Choroid plexus epithelial cell (primary cell): ENCODE measurements around the gene ARHGAP26.

Experiments used
- DNase-seq: peaks from one replicate; pipeline ENCODE4 v3.0.0-alpha.2; 2010; ENCODE audit warnings: low read depth
- H3K4me3 ChIP-seq: 2 replicates; pipeline ENCODE4 v1.5.1; 2011; ENCODE audit warnings: low read depth, mild to moderate bottlenecking, control low read depth, low read length, moderate library complexity
- CTCF ChIP-seq: conservative IDR thresholded peaks from 2 replicates; pipeline ENCODE4 v1.5.1; 2011; ENCODE audit warnings: low read depth, mild to moderate bottlenecking, control low read depth, inconsistent platforms, low read length, moderate library complexity

The ARHGAP26 gene

DNA sequence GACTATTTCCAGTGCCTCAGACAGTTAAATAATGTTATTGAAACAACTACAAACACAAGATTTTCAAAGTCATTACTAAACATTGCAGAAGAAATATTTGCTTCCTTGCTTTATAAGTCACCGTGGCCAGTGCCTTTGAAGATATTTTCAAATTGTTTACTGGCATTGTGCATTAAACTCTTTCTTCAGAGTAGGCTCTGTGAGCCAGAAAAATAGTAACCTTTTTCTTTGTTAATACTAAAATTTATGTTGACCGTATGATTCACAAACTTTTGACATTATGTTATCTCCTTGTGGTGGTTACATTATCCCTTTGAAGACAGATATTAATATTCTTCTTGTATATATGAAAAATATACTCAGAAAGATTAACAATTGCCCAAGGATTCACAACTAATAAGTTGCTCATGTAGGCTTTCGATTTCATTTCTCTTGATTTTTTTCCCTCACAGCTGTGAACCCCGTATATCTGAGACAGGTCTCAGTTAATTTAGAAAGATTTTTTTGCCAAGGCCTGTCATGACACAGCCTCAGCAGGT lies 493.2 kb downstream of the ARHGAP26 start:
- peak; percentile 30 for DNase-seq
- H3K4me3 ChIP-seq, result no peak overlapping the region
- TF ChIP-seq CTCF, result no peak

DNA sequence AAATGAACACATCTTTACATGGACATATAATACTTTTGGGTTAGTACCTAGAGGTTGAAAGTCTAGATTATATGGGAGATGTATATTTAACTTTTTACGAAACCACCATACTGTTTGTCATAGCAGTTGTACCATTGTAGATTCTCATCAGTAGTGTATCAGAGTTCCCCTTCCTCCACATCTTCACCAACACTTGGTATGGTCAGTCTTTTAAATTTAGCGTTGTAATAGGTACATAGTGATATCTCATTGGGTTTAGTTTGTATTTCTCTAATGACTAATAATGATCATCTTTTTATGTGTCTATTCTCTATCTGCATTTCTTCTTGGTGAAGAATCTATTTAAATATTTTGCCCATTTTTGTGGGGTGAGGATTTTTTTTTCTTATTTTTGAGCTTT lies 495.8 kb downstream of the ARHGAP26 start:
- TF ChIP-seq CTCF, result no peak
- DNase-seq, result no peak
- no peak overlapping the region for H3K4me3 ChIP-seq

DNA sequence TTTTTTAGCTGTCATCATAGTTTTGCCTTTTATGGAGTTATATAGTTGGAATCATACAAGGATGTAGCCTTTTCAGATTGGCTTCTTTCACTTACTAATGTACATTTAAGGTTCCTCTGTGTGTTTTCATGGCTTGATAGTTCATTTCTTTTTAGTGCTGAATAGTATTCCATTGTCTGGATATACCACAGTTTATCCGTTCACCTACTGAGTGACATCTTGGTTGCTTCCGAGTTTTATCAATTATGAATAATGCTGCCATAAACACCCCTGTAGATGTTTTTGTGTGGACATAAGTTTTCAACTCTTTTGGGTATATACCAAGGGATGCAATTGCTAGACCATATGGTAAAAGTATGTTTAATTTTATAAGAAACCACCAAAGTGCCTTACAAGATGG lies 497.0 kb downstream of the ARHGAP26 start:
- no peak overlapping the region for H3K4me3 ChIP-seq
- no peak for DNase-seq
- no peak for TF ChIP-seq CTCF

DNA sequence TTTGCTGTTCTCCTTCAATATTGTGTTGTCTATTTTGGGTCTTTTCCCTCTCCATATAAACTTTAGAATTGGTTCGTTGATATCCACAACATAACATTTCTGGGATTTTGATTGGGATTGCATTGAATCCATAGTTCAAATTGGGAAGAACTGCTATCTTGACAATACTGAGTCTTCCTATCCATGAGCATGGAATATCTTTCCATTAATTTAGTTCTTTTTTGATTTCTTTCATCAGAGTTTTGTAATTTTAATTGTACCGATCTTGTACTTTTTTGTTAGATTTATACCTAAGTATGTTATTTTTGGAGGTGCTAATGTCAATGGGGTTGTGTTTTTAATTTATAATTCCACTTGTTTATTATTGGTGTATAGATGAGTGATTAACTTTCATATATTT lies 498.2 kb downstream of the ARHGAP26 start:
- no peak overlapping the region for H3K4me3 ChIP-seq

DNA sequence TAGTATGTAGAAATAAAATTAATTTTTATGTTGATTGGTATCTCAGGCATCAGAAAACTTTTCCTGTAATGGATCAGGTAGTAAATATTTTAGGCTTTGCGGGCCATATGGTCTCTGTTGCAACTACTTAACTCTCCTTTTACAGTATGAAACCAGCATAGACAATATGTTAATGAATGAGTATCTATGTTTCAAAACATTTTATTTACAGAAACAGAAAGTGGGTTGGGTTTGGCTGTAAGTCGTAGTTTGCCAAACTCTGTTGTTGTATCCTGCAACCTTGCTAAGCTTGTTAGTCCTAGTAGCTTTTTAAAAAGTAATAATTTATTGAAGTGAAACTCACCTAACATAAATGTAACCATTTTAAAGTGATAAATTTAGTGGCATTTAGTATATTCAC lies 501.3 kb downstream of the ARHGAP26 start:
- H3K4me3 ChIP-seq, result no peak overlapping the region
- DNase-seq, result no peak
- no peak for TF ChIP-seq CTCF

More for the DNA sequence above, 498.2 kb downstream of the ARHGAP26 start:
- no peak for DNase-seq
- TF ChIP-seq CTCF, result no peak

- H3K4me3 ChIP-seq, result no peak overlapping the region
- no peak for TF ChIP-seq CTCF
- DNase-seq, result no peak
Measured at GRCh38 chr5:143274952-143275351, 504.8 kb downstream of the ARHGAP26 start.

- no peak for DNase-seq
- no peak overlapping the region for H3K4me3 ChIP-seq
- no peak for TF ChIP-seq CTCF
Measured at GRCh38 chr5:143275512-143276363, 505.6 kb downstream of the ARHGAP26 start.
